HG02798 (cell line): ENCODE data around the gene BFSP2.

Experiments
- ATAC-seq: cut with Tn5 transposase; IDR thresholded peaks from one replicate; pipeline ENCODE4 v1.9.1; 2021; ENCODE audit warnings: mild to moderate bottlenecking; ENCODE audit not compliant: unreplicated experiment, poor library complexity

Gene BFSP2

DNA sequence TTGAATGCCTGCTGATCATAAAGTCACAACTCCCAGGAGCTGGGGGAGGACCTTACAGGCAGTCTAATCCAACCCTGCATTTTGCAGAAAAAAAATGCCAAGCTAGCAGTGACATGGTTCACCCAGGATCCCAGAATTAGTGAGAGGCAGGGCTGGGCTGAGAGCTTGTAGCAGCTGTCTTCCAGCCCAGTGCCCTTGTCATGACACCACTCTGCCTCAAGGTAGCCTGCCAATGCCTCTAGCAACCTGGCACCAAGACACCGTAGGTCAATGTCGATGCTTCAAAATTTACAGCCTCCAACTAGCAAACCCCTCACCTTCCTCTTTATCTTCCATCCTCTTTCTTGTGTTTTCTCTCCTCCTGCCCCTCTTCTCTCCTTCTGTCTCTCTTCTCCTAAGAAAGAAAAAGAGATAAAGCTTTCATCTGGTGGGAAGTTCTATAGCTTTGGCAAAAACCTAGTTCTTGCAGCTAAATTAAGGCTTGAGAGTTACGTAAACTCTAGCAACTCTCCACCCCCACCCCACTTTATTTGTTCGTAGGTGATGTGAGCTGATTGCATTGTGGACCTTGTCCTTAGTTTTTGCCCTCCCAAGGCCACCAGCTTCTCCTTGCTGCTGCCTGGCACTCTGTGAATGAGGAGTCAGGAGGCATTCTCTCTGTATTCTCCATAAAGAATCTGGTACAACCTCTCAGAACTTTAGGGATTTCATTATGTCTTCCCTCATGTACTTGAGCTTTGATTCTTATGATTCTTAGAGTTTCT, 18.3 kb upstream of the BFSP2 start:
- no peak for ATAC-seq

- ATAC-seq, result no peak
Observed at GRCh38 chr3:133383175-133383574, 16.7 kb upstream of the BFSP2 start.

DNA sequence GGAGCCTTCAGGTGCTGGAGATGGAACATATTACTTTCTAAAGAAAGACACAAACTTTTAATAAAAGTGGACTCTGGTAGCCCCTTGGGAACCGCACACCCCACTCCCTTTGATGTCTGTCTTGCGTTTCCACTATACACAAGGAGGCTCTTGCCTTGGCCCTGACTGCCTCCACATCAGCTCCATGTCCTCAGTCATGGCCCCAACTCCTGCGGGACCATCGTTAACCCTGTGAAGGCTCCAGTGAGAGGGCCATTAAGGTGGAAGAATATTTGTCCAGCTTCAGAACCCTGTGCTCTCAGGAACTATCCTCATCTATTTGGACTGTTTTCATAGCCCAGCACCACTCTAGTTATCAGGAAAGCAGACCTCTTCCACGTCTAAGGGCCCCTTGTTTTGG, 16.1 kb upstream of the BFSP2 start:
- ATAC-seq, result no peak

GRCh38 chr3:133384331-133385027, 15.4 kb upstream of the BFSP2 start:
- ATAC-seq, result peak; percentile 74

- no peak for ATAC-seq
Observed at GRCh38 chr3:133386876-133387275, 13.0 kb upstream of the BFSP2 start.

- ATAC-seq, result no peak
Observed at GRCh38 chr3:133387341-133387740, 12.5 kb upstream of the BFSP2 start.

DNA sequence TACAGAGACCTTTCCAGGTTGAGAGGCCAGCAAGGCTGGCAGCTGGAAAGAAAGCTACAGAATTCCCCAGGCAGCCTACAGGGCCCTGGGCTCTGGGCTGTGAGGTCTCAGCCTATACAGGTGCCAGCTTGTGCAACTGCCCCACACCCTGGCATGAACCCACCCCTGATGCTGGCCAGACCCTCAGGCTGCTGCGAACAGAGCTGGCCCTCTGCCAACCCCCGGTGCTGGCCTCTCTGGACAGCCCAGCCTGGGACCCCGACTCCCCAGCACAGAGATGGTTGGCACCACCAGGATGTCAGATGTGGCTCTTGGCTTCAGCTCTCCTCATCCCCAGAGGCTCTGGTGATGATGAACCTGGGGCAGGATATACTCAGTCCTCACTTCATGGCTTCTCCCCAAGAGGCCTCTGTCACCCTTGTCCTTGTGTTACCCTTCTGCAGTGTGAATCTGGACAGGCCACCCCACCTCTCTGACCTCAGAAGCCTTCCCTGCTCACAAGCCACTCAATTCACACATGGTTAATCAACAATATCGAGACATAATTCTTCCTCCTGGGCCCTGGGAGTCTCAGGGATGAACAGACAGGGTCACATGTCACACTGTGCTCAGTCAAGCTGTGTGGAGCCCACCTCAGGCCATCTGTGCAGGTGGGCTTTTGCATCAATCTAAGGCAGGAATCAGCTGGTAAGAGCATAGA, 11.0 kb upstream of the BFSP2 start:
- no peak for ATAC-seq

- no peak for ATAC-seq
Observed at GRCh38 chr3:133390715-133391114, 9.1 kb upstream of the BFSP2 start.

DNA sequence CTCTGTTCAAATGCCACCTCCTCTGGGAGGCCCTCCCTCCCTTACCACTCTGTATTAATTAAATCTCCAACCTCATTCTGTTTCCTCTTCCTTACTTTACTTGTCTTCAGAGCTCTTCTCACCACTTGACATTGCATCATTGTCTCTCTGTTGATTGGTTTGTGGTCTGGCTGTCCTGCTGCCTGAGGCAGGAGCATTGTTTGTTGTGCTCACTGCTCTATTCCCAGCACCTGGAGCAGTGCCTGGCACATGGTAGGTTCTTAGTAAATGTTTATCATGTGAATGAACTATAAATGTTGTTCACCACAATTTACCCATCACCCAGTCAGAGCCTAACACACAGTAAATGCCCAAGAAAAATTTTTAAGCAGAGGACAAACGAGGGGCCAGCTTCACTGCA, 6.7 kb upstream of the BFSP2 start:
- ATAC-seq, result no peak

DNA sequence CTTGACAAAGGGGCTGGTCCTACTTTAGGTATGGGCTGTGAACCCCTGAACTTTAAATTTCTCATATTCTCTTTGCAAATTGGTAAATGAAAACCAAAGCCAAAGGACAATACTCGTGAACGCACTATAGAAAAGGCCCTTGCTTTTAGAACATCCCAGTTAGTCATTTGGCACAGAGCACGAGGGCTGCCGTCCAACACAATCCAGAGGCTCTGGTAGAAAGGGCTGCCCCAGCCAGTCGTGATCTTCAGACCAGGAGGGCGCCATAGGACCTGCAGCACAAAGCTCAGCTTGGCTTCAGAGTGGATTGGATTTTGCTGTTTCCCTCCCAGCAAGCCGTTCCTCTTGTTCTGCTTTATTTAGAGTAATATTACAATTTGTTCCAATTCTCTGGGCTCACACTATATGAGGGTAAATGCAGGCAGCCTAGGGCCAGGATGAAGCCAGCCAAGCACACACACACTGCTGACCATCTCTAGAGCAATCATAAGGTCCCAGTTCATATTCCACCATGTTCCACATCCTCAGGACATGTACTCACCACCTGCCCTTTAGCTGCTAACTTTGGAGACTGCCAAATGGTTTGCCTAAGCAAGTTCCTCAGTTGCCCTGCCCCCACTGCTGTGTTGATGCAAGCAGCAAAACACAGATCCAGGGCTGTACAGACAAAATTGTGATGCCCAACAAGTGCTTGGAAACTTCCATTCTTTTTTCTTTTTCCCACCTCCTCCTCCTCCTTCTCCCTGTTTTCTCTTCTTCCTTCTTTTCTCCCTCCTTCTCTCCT, 6.0 kb upstream of the BFSP2 start:
- ATAC-seq, result no peak

- ATAC-seq, result no peak
Observed at GRCh38 chr3:133394561-133395311, 5.1 kb upstream of the BFSP2 start.

GRCh38 chr3:133396906-133397305, 3.0 kb upstream of the BFSP2 start:
- ATAC-seq, result no peak

GRCh38 chr3:133401374-133402135, 1.7 kb downstream of the BFSP2 start:
- no peak for ATAC-seq

- ATAC-seq, result no peak
Observed at GRCh38 chr3:133404920-133405319, 5.1 kb downstream of the BFSP2 start.

GRCh38 chr3:133408366-133408765, 8.5 kb downstream of the BFSP2 start:
- ATAC-seq, result no peak

- ATAC-seq, result no peak
Observed at GRCh38 chr3:133408961-133409360, 9.1 kb downstream of the BFSP2 start.

DNA sequence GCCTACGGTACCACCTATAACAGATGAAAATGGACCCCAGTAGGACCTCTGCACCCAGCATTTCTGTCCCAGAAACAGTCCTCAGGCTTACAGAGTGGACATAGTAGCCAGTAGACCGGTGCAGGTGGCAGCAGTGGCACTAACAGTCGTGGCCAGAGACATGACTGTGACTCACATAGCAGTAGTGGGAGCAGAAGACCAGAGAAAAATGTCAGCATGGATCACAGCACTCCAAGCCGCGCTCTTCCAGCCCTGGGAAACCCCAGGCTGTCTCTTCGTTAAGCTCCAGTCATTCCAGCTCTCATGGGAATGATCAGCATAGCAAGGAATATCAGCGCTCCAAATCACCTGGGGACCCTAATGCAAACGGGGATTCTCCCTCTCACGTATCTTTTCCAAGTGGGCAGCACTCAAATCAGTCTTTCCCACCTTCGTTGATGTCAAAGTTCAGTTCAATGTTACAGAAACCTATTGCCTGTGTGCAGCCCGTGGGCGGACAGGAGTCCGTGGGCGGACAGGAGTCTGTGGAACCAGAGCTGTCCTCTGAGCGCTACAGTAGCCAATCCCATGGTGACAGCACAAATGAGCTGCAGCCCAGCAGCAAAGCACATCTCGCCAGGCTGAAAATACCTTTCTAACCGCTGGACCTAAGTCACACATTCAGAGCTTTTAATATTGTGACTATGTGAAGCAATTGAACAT, 10.5 kb downstream of the BFSP2 start:
- ATAC-seq, result no peak
